ENCODE results near the gene PDCD7.
"Not testable (repeated sequence)": the region's sequence is repeated elsewhere in the genome, so short reads cannot be mapped to it uniquely, and the experiment has no call there.

Gene PDCD7

DNA sequence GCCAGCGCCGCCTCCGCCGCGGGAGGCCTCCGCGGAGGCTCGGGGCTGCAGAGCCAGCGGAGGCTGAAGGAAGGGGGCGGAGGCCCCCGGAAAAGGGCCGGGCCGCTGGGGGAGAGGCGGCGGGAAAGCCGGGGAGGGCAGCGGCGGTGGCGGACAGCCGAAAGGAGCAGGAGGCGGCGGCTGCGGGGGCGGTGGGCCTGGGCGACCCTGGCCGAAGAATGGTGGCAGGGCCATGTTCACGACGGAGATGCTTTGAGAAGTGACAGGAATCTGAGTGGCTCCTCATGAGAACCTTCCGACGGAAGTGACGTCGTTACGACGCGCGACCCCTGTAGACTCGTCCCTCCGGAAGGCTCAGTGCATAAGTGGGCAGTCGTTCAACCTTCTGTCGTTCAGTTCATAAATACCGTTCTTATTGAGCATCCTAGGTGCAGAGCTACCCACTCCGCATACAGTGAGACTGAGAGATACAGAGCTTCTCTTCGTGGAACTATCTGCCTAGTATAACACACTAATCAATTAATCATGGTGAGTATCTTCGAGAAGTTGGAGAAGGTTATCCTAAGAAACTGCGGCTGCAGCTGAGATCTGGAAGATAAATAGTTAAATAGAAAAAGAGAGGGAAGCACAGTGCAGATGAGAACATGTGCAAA lies at the start of gene PDCD7:
PDCD7 (minus strand) TSS at position 261 of the 653 bp plus-strand sequence; CDS start at position 234, 27 bp downstream.
- DNase-seq: peak; percentile 82 to 97

- no peak for DNase-seq
These were observed 48.9 kb upstream of the PDCD7 start for GRCh38 chr15:65182538-65182937.

- DNase-seq: not testable (repeated sequence)
These were observed 48.2 kb upstream of the PDCD7 start for GRCh38 chr15:65181582-65182353.

- no peak for DNase-seq
These were observed 46.6 kb upstream of the PDCD7 start for GRCh38 chr15:65180167-65180566.

GRCh38 chr15:65177901-65178300 lies 44.3 kb upstream of the PDCD7 start:
- no peak for DNase-seq

- no peak for DNase-seq
These were observed 42.4 kb upstream of the PDCD7 start for GRCh38 chr15:65176056-65176455.

DNA sequence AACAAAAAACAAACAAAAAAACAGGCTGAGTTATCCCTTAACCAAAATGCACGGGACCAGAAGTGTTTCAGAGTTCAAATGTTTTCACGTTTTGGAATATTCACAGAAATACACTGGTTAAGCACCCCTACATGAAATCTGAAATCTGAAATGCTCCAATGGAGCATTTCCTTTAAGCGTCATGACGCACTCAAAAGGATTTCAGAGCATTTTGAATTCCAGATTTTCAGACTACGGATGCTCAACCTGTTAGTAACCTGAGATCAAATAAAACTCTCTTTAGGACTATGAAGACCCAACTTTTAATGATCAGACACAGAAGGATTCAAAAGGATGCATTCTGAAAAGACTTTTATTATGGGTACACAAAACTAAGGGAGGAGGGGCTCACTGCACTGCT lies 41.9 kb upstream of the PDCD7 start:
- DNase-seq: no peak

DNA sequence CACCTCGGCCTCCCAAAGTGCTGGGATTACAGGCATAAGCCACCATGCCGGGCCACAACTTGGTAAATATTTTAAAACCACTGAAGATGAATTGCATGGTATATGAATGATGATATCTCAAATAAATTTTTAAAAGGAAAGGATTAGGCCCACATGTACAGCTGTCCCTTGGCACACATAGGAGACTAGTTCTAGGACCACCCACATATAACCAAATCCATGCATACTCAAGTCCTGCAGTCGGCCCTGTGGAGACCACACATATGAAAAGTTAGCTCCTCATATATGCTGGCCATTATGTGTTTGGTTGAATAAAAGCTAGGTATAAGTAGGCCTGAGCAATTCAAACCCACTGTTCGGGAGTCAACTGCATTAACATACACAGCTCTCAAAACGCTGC lies 40.9 kb upstream of the PDCD7 start:
- DNase-seq: no peak

- DNase-seq: no peak
These were observed 38.9 kb upstream of the PDCD7 start for GRCh38 chr15:65172531-65172930.

GRCh38 chr15:65171428-65171827 lies 37.8 kb upstream of the PDCD7 start:
- no peak for DNase-seq

- DNase-seq: no peak
These were observed 32.3 kb upstream of the PDCD7 start for GRCh38 chr15:65165875-65166274.

DNA sequence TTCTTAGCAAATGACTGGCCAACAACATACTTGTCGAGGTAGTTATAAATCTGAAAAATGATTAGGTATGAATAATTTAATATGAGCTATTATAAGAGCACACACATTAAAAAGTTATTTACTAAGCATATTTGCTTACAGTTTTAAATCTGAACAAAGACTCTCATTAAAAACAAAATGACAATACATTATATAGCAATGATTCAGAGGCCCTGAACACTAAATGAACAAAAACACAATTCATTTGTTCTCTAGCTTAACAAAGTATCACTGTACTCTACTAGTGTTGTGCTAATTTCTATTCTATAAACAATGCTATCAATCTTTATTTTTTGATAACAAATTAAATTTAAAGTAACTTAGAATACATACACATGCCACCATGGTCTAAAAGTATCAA lies 30.5 kb upstream of the PDCD7 start:
- DNase-seq: no peak

GRCh38 chr15:65163041-65163440 lies 29.4 kb upstream of the PDCD7 start:
- no peak for DNase-seq

- no peak for DNase-seq
These were observed 23.1 kb upstream of the PDCD7 start for GRCh38 chr15:65156692-65157091.

DNA sequence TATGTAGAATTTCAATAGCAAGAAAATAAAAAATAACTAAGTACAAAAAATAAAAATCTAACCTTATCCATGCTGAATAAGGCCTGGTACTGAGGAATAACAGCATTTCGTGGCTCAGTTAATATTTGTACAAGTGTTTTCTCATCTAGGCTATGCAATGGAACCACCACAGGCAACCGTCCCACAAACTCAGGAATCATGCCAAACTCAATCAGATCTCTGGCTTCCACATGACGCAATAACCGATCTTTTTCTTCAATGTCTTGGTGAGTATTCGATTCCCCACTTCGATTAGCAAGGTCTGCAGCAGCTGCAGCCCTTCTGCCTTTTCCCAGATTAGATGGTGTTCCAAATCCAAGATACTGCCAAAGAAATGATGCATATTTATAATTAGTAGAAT lies 21.1 kb upstream of the PDCD7 start:
- DNase-seq: no peak

DNA sequence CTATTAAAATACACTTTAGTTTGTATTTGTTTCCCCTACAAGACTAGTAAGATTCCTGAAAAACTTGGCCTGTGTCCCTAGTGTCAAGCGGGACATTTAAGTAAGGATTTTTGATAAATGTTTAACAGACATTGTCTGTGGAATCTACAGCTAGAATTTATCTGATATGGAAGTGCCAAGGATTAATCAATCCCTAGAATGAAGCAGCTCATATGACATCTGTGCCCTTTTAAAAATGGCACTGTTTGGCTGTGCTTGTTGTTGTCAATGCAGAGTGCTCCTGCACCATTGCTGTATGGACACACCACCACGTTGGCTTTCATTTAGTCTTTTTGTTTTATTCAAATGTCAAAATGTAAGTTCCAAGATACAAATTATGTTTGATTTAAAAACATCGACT lies 14.3 kb upstream of the PDCD7 start:
- DNase-seq: no peak

DNA sequence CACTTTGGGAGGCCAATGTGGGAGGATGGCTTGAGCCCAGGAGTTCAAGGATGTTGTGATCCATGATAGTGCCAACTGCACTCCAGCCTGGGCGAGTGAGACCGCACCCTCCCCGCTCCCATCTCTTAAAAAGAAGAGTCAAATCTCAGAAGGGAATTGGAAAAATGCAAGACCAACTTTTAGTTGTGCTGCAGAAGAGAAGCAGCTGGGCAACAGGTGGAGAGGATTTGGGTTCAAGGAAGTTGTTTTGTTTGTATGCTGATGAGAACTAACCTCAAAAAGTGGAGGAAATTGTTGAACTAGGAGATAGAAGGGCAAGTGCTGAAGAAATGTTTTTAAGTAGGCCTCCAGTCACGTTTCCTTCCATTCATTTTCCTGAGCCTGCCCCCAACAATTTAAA lies 12.8 kb upstream of the PDCD7 start:
- DNase-seq: no peak

DNA sequence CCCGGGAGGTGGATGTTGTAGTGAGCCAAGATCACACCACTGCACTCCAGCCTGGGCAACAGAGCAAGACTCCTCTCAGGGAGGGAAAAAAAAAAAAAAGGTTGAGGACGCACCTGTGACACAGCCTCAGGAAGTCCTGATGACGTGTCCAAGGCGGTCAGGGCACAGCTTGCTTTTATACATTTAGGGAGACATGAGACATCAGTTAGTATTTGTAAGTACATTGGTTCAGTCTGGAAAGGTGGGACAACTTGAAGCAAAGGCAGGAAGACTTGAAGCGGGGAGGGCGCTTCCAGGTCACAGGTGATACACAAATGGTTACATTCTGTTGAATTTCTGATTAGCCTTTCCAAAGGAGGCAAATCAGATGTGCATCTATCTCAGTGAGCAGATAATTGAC lies 5.0 kb upstream of the PDCD7 start:
- DNase-seq: not testable (repeated sequence)

DNA sequence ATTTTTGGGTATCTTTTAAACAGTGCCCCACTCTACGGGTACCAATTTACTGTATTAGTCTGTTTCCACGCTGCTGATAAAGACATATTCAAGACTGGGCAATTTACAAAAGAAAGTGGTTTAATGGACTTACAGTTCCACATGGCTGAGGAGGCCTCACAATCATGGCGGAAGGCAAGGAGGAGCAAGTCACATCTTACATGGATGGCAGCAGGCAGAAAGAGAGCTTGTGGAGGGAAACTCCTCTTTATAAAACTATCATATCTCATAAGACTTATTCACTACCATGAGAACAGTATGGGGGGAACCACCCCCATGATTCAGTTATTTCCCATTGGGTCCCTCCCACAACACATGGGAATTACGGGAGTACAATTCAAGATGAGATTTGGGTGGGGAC lies 4.3 kb upstream of the PDCD7 start:
- DNase-seq: not testable (repeated sequence)

- not testable (repeated sequence) for DNase-seq
These were observed 3.5 kb upstream of the PDCD7 start for GRCh38 chr15:65137089-65137488.

- no peak for DNase-seq
These were observed 930 bp upstream of the PDCD7 start for GRCh38 chr15:65134538-65134937.

DNA sequence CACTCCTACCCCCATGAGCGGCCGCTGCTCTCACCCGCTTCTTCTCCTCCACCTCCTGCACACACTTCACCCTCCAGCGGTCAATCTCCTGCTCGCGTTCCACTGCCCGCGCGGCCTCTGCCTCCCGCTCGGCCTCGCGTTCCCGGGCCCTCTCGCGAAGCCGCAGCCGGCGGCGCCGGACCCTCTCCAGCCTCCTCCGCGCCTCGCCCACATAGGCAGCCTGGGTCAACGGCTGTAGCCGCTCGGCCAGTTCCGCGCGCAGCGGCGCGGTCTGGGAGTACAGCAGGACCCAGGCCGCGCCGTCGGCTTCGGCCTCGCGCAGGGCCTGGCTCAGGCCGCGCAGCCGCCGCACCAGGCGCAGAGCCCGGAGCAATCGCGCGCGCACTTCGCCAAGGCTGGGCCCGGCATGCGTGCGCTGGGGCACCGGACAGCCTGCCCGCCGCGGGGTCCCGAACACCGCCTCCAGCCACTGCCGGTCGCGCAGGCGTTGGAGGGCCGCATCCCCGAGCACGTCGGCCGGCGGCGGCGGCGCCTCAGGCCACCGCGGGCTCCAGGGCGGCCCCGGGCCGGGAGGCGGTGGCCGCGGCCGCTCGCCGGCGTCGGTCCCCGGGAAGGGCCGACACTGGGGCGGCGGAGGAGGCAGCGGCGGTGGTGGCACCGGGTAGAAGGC lies 595 bp downstream of the PDCD7 start:
- peak in 1 of 2 experiments; percentile 16 for DNase-seq

DNA sequence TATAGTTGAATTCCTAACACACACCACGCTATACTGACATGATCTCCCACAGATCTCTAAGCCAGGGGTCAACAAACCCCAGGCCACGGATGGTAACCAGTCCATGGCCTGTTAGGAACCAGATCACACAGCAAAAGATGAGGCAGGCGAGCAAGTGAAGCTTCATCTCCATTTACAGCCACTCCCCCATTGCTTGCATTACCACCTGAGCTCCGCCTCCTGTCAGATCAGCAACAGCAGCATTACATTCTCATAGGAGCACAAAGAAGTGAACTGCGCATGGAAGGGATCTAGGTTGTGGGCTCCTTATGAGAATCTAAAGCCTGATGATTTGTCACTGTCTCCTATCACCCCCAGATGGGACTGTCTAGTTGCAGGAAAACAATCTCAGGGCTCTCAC lies 2.7 kb downstream of the PDCD7 start:
- no peak for DNase-seq

DNA sequence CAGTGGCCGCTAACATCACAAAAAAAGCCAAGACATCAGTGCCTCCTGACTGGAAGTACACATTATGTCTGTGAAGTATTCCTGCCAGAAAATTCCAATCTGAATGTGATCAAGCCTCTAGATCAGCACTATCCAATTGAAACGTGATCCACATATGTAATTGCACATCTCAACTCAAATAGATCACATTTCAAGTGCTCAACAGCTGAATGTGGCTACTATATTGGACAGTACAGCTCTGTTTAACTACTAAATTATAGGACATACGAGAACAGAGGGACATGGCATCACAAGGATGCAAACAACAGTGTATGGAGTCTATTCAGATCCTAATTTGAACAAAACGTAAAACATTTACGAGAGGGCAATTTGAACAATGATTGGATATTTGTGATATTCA lies 18.1 kb downstream of the PDCD7 start:
- no peak for DNase-seq

Measured in SW 1271 (cell line).